Spinal cord (tissue), 10 donors: Measurements from ENCODE around the gene DISC1. TPM values are rescaled to one million over a fixed set of nuclear protein-coding genes. Genes with fewer than 3 reads are reported as not detected.
"Not testable (repeated sequence)": the region's sequence is repeated elsewhere in the genome, so short reads cannot be mapped to it uniquely, and the experiment has no call there.

ENCODE experiments used
- DNase-seq, 6 donors: peaks; one replicate each; pipeline versions ENCODE4 v3.0.0 to v3.0.0-alpha.2; 2013 to 2015; ENCODE audit warnings: low spot score in 6 of 6, low read depth in 4 of 6
- H3K27ac ChIP-seq: one replicate; pipeline ENCODE4 v1.5.1; 2013; ENCODE audit warnings: low read depth, low read length, control low read depth
- H3K27me3 ChIP-seq: one replicate; pipeline ENCODE4 v1.6.1; 2013; ENCODE audit warnings: low read length; ENCODE audit not compliant: control insufficient read depth, insufficient read depth
- H3K36me3 ChIP-seq: one replicate; pipeline ENCODE4 v1.6.1; 2013; ENCODE audit warnings: low read length; ENCODE audit not compliant: control insufficient read depth, insufficient read depth
- H3K4me1 ChIP-seq: one replicate; pipeline ENCODE4 v1.6.1; 2013; ENCODE audit warnings: low read length; ENCODE audit not compliant: control insufficient read depth, insufficient read depth
- H3K4me3 ChIP-seq: one replicate; pipeline ENCODE4 v1.5.1; 2013; ENCODE audit warnings: low read depth, low read length, control low read depth
- H3K9me3 ChIP-seq: one replicate; pipeline ENCODE4 v1.6.1; 2013; ENCODE audit warnings: low read length; ENCODE audit not compliant: control insufficient read depth, insufficient read depth
- WGBS: methylation state at CpG from one replicate; pipeline ENCODE4 v1.1.5; 2013; ENCODE audit warnings: missing lambda C conversion rate; ENCODE audit not compliant: insufficient coverage; 5-methylcytosine and 5-hydroxymethylcytosine counted together
- polyA plus RNA-seq, 2 donors: library from polyadenylated mRNA; unstranded; fragments of 120-200 nt; gene quantifications; one replicate each; pipeline ENCODE4 v1.2.1, GENCODE V29; 2013; ENCODE audit not compliant: insufficient read length in 2 of 2
- total RNA-seq, 2 donors: library from RNA; depleted of rRNA in 1 of 2; stranded (reverse); fragments of 120-200 nt in 1 of 2; fragments of >200 nt in 1 of 2; gene quantifications; one replicate each; pipeline versions ENCODE4 v1.2.3 to v1.2.4, GENCODE V29; 2013 to 2014
- donor health status: healthy.

The DISC1 gene
- total and polyA plus RNA-seq, 4 donors: 8.3 to 22.1 (median 13.7) TPM

DNA sequence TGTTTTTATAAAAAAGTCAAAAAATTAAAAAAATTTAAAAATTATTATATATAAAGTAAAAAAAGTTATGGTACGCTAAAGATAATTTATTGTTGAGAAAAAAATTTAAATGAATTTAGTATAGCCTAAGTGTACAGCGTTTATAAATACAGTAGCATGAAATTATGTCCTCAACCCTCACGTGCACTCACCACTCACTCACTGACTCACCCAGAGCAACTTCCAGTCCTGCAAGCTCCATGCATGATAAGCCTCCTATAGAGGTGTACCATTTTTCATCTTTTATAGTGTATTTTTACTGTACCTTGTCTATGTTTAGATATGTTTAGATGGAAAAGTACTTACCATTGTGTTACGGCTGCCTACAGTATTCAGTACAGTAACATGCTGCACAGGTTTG is 5.1 kb downstream of the DISC1 start:
- peaks cover 9% of the 10 kb centered on the region for H3K4me1 ChIP-seq
- no peaks in the 10 kb centered on the region for H3K27me3 ChIP-seq
- no peak overlapping the region for H3K4me3 ChIP-seq
- no peak overlapping the region for H3K27ac ChIP-seq
- no peaks in the 10 kb centered on the region for H3K36me3 ChIP-seq
- WGBS: 100% methylated on average over 1 of the region's 4 CpGs
- DNase-seq: no peak
- H3K9me3 ChIP-seq: no peaks in the 10 kb centered on the region

DNA sequence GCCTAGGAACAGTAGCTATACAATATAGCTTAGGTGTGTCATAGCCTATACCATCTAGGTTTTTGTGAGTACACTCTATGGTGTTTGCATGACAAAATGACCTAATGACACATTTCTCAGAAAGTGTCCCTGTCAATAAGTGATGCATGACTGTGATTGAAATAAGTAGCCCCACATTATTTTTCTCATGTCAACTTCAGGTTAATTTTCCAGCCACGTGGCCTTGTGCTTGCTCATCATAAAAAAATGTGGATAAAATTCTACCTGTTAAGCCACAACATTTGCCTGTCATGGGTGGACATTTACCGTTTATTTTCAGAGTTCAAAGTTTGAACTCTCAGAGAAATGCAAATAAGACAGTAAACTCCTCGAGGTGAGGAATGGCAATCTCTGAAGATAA is 5.5 kb downstream of the DISC1 start:
- WGBS: 88% methylated on average over 1 of the region's 3 CpGs
- no peak for DNase-seq
- no peak overlapping the region for H3K27ac ChIP-seq
- H3K36me3 ChIP-seq: no peaks in the 10 kb centered on the region
- no peak overlapping the region for H3K4me3 ChIP-seq
- H3K4me1 ChIP-seq: peaks cover 5% of the 10 kb centered on the region
- H3K9me3 ChIP-seq: no peaks in the 10 kb centered on the region
- H3K27me3 ChIP-seq: no peaks in the 10 kb centered on the region

GRCh38 chr1:231634323-231635013 is 7.9 kb downstream of the DISC1 start:
- WGBS: 89% methylated on average over 3 of the region's 6 CpGs
- no peaks in the 10 kb centered on the region for H3K9me3 ChIP-seq
- no peak overlapping the region for H3K4me3 ChIP-seq
- H3K4me1 ChIP-seq: no peaks in the 10 kb centered on the region
- no peak overlapping the region for H3K27ac ChIP-seq
- no peak for DNase-seq
- no peaks in the 10 kb centered on the region for H3K27me3 ChIP-seq
- no peaks in the 10 kb centered on the region for H3K36me3 ChIP-seq

GRCh38 chr1:231636157-231636556 is 9.6 kb downstream of the DISC1 start:
- Histone ChIP-seq H3K4me3 (no peak overlapping the region), H3K4me1 (peaks cover 4% of the 10 kb centered on the region), H3K36me3 (no peaks in the 10 kb centered on the region), H3K9me3 (no peaks in the 10 kb centered on the region), H3K27ac (no peak overlapping the region), H3K27me3 (no peaks in the 10 kb centered on the region)
- no peak for DNase-seq
- WGBS: no CpG with 5 or more reads among the region's 4 CpGs

GRCh38 chr1:231636922-231637321 is 10.3 kb downstream of the DISC1 start:
- not testable (repeated sequence) for H3K27me3 ChIP-seq

DNA sequence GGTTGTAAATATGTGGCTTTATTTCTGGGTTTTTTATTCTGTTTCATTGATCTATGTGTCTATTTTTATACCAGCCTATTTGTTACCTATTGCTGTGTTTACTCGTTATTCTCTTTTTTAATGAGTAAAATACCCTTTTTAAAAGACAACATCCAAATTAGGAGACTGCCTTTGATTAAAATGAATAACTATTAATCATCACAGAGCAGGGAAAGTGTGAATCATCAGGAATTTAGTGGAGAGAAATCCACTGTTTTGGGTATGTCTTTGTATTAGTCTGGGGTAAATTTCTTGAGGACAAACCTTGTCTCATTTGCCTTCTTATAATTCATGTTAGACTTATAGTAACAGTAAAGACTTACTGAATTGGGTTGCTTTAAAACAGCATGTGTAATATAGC is 12.1 kb downstream of the DISC1 start:
- Histone ChIP-seq H3K36me3 (no peaks in the 10 kb centered on the region), H3K27ac (no peak overlapping the region), H3K4me3 (no peak overlapping the region), H3K27me3 (no peaks in the 10 kb centered on the region), H3K4me1 (peaks cover 14% of the 10 kb centered on the region), H3K9me3 (no peaks in the 10 kb centered on the region)
- no CpG with 5 or more reads among the region's 1 CpG for WGBS
- no peak for DNase-seq

More at GRCh38 chr1:231636922-231637321, 10.3 kb downstream of the DISC1 start:
- no CpG with 5 or more reads among the region's 2 CpGs for WGBS
- H3K27ac ChIP-seq, H3K4me3 ChIP-seq, H3K4me1 ChIP-seq, H3K9me3 ChIP-seq, H3K36me3 ChIP-seq, DNase-seq: not testable (repeated sequence)

GRCh38 chr1:231639819-231640218 is 13.2 kb downstream of the DISC1 start:
- H3K27me3 ChIP-seq: no peaks in the 10 kb centered on the region
- WGBS: no CpG with 5 or more reads among the region's 1 CpG
- peaks cover 16% of the 10 kb centered on the region for H3K4me1 ChIP-seq
- no peak overlapping the region for H3K4me3 ChIP-seq
- no peaks in the 10 kb centered on the region for H3K9me3 ChIP-seq
- H3K36me3 ChIP-seq: no peaks in the 10 kb centered on the region
- no peak overlapping the region for H3K27ac ChIP-seq
- DNase-seq: peak in 1 of 6 donors; percentile 45

DNA sequence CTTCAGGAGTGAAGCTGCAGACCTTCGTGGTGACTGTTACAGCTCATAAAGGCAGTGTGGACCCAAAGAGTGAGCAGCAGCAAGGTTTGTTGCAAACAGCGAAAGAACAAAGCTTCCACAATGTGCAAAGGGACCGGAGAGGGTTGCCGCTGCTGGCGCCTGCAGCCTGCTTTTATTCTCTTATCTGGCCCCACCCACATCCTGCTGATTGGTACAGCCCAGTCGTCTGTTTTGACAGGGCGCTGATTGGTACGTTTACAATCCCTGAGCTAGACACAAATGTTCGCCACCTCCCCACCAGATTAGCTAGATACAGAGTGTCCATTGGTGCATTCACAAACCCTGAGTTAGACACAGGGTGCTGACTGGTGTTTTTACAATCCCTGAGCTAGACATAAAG is 14.9 kb downstream of the DISC1 start:
- not testable (repeated sequence) for H3K27ac ChIP-seq, DNase-seq, H3K4me3 ChIP-seq, H3K27me3 ChIP-seq, H3K36me3 ChIP-seq, H3K9me3 ChIP-seq
- 89% methylated on average over 9 of the region's 9 CpGs for WGBS
- H3K4me1 ChIP-seq: peaks cover 16% of the 10 kb centered on the region

DNA sequence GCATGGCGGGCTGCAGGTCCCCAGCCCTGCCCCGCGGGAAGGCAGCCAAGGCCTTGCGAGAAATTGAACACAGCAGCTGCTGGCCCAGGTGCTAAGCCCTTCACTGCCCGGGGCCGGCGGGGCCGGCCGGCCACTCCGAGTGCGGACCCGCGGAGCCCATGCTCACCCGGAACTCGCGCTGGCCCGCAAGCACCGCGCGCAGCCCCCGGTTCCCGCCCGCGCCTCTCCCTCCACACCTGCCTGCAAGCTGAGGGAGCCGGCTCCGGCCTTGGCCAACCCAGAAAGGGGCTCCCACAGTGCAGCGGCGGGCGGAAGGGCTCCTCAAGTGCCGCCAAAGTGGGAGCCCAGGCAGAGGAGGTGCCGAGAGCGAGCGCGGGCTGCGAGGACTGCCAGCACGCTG is 15.5 kb downstream of the DISC1 start:
- not testable (repeated sequence) for H3K9me3 ChIP-seq, H3K36me3 ChIP-seq, DNase-seq, H3K4me3 ChIP-seq, H3K27me3 ChIP-seq
- H3K27ac ChIP-seq: peak overlapping the region; percentile 40
- WGBS: 96% methylated on average over 35 of the region's 36 CpGs
- peaks cover 16% of the 10 kb centered on the region for H3K4me1 ChIP-seq

GRCh38 chr1:231642618-231643017 is 16.0 kb downstream of the DISC1 start:
- H3K36me3 ChIP-seq: no peaks in the 10 kb centered on the region
- peak overlapping the region; percentile 83 for H3K27ac ChIP-seq
- H3K27me3 ChIP-seq: no peaks in the 10 kb centered on the region
- DNase-seq: peak in 3 of 6 donors; percentile 23 to 85 (median 56)
- WGBS: no CpG with 5 or more reads among the region's 2 CpGs
- no peaks in the 10 kb centered on the region for H3K9me3 ChIP-seq
- H3K4me3 ChIP-seq: no peak overlapping the region
- peaks cover 16% of the 10 kb centered on the region for H3K4me1 ChIP-seq
